Activated CD8-positive, alpha-beta memory T cell treated with anti-CD3 and anti-CD28 coated beads for 1 hour (primary cell): ENCODE data around the gene MOCS2.

ENCODE experiments used
- DNase-seq, 2 donors: peaks; one replicate each; pipeline ENCODE4 v3.0.0-alpha.2; 2020; ENCODE audit warnings: low read depth in 1 of 2; ENCODE audit errors: extremely low read depth in 1 of 2

The MOCS2 gene

GRCh38 chr5:53095931-53096525 is 13.5 kb downstream of the MOCS2 start:
- DNase-seq: peak; percentile 26 to 41

DNA sequence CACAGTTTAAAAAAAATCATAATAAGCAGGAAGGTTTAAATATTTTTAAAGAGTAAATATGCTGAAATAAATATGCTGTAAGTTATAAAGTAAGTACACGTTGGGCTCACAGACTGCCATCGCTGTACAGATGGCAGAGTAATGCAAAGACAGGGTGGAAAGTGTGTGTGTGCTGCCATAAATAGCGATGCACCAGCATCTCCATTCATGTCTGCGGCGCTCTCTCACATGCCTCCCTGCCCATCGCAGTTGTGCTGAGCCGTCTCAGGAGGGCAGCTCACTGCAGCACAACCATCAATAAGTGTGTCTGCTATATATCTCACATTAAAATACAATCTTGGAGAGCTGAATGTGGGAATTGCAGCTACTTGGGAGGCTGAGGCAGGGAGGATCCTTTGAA is 14.3 kb downstream of the MOCS2 start:
- no peak for DNase-seq

- no peak for DNase-seq
These were observed 17.3 kb downstream of the MOCS2 start for GRCh38 chr5:53092242-53092641.

- DNase-seq: no peak
These were observed 18.3 kb downstream of the MOCS2 start for GRCh38 chr5:53091289-53091688.

DNA sequence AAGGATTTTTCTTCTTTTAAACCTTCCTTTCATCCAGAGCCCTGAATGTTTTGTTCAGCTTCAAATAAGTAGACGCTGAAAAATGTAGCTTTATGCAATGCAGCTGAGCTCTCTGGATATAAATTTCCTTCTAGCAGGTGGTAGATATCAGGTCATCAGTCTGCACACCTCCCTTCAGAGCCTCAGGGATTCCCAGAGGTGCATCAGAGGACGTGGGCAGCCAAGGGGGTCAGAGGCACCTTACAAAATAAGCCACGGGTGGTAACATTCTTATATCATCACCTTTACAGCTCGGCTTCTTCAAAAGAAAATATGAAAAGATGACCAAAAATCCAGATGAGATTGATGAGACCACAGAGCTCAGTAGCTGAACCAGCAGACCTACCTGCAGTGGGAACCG is 19.3 kb downstream of the MOCS2 start:
- no peak for DNase-seq

GRCh38 chr5:53089481-53089991 is 20.0 kb downstream of the MOCS2 start:
- DNase-seq: no peak

DNA sequence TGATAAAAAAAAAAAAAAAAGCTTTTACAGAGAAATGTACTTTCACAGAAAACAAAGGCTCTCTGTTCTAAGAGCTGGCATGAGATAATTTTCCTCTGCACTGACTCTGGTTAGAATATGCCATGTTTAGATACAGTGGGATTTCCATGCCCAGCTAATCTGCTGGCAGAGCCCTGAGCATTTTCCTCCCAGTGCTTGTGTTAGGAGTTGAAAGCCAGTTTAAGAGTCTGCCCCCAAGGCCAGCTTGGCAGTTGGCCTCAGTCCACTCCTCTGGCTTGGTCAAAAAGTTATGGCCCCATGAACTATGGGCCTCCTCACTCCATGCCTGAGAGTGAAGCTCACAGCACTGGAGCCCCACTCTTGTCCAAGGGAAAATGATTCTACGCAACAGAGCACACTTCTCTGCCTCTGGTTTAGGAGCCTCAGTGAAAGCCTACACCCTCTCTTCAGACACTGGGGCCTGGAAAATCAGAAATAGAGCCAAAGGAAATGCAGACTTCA is 21.9 kb downstream of the MOCS2 start:
- no peak for DNase-seq

- DNase-seq: no peak
These were observed 22.4 kb downstream of the MOCS2 start for GRCh38 chr5:53087171-53087570.

- no peak for DNase-seq
These were observed 24.9 kb downstream of the MOCS2 start for GRCh38 chr5:53084546-53085255.

- no peak for DNase-seq
These were observed 25.6 kb downstream of the MOCS2 start for GRCh38 chr5:53083927-53084326.

DNA sequence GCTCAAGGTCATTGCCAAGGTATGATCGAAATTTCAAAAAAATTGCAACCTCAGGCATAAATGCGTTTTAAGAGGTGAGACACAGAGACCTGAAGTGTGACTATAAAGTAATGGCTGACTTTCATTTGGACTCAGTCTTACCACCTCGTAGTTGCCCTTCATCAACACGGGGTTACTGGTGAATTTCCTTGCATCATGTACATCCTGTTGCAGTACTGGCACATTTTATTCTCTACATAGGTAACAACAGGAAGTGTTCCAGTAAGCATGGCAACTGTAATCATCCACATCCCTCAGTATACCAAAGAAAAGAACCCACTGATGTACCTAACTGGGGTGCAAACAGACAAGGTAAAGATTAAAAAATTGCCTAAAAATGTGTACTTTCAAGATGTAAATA is 29.3 kb downstream of the MOCS2 start:
- DNase-seq: no peak

- DNase-seq: no peak
These were observed 33.5 kb downstream of the MOCS2 start for GRCh38 chr5:53076014-53076583.

- DNase-seq: no peak
These were observed 36.2 kb downstream of the MOCS2 start for GRCh38 chr5:53073348-53073747.

DNA sequence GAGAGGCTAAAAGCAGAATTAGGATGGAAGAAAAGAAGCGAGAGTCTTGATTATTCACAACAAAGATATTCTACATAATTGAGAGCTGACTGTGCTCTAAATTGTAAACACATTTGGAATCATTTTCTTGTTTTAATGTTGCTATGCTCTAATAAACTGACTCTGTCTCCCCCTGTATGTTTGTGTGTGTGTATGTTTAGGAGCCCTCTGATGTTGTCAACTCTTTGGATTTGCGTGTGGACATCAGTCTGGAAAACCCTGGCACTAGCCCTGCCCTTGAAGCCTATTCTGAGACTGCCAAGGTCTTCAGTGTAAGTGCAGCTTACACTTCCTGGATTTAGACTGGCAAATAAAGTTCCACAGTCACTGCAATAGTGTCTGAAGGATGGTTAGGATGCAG is 37.8 kb downstream of the MOCS2 start:
- DNase-seq: no peak

- no peak for DNase-seq
These were observed 38.3 kb downstream of the MOCS2 start for GRCh38 chr5:53071298-53071697.

DNA sequence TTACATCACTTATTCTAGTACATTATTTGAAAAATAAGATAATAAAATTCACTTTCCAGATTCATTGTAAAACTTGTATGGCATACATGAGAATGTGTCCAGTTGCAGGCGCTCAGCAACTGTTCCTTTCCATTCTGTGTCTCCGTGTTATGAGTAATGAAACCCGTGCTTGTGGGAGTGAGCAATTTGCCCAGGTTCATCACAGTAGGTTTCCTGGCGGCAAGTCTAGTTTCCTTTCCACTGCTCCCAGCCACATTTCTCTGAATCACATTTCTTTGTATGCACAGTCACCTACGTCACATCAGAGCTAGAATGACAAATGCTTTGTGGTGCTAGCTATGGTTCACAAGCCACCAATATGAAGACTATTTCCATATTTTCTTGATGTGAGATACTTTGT is 39.9 kb downstream of the MOCS2 start:
- no peak for DNase-seq

DNA sequence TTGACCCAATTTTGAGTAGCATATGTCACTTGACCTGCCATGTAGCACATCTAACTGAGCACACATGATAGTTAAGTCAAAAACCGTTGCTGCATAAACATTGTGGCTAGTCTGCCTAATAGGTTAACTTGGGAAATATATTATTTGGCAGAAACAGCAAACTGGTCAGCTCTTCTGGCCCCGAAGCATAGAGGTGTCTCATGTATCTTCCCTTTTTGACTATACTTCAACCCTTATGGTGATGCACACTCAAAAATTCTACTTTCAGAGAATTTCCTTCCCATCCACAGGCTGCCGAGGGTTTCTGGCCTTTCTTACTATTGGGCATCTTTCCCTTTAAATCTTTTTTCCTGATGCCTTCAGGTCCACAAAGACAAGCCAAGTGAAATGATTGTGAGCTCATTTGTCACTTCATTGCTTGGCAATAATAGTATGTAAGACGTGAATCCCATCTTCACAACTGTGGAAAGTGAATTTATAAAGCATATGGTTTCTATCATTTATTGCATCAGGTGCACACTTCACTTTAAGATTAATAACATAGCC is 41.2 kb downstream of the MOCS2 start:
- no peak for DNase-seq

DNA sequence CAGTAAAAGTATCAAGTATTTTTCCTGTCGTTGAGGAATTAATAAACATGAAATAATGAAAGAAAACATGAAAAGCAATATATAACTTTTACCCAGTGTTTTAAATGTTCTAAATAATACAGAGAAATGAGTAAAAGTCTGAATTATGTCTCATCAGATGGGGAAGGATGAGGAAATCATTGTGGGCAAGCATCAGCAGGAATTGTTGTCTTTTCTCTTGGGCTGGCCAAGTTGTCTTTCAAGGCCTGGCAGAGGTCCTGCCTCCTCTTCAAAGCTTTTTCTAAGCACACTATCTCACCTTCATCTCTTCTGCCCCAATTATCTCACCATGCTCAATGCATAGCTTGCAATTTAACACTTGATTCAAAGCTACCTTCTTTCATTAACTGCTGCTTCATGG is 41.9 kb downstream of the MOCS2 start:
- no peak for DNase-seq

GRCh38 chr5:53066088-53066487 is 43.5 kb downstream of the MOCS2 start:
- DNase-seq: no peak

GRCh38 chr5:53063791-53064190 is 45.8 kb downstream of the MOCS2 start:
- DNase-seq: no peak

- no peak for DNase-seq
These were observed 46.4 kb downstream of the MOCS2 start for GRCh38 chr5:53063176-53063575.

DNA sequence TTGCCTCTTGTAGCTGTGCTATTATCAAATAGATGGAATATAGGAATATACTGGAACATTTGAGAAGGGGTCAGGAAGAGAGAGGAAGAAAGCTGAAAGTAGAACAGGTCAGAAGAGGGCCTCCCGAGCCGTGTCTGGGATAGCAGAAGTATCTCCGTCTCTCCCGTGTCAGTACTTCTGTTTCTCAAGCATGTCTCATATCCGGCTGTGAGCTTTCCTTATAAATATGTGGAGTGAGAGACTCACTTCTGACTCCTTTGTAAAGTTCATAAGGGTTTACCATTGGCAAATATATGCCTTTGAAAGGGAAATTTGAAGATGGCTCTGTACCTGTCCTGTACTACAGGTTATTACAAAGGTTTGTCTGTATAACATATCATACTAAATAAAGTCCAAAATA is 50.3 kb downstream of the MOCS2 start:
- DNase-seq: no peak
